ENCODE measurements around the gene RSPH4A. TPM values are rescaled to one million over a fixed set of nuclear protein-coding genes. Genes with fewer than 3 reads are reported as not detected.

RSPH4A gene
- total and polyA plus RNA-seq, 2 of the 8 experiments (the other 6 are each of a cell fraction or from before 2014, with no cell fraction given), result 0.38 to 0.52 TPM

- Histone ChIP-seq H3K79me2 (ENCODE audit: control insufficient read depth in 1 of 2, insufficient read depth in 2 of 2, low read length in 2 of 2) (peaks cover 10 to 52% of the 10 kb centered on the region in 2 experiments), H3K9ac (replicated peaks in 1 of 4; ENCODE audit: extremely low read depth in 1 of 4, low read depth in 3 of 4, low read length in 3 of 4) (peak overlapping the region in 2 of 4 experiments; percentile 59 to 73; a peak in 3 of 7 replicates), H3K4me2 (ENCODE audit: insufficient read depth in 1 of 2, low read depth in 2 of 2, low read length in 2 of 2) (peak overlapping the region; percentile 74 to 88), H4K20me1 (replicated peaks in 1 of 2; ENCODE audit: control insufficient read depth in 1 of 2, insufficient read depth in 2 of 2, low read length in 2 of 2) (no peaks in the 10 kb centered on the region), H3K18ac (ENCODE audit: extremely low read depth, low read length) (no peak overlapping the region), H2BK120ac (replicated peaks; ENCODE audit: low read depth, low read length) (no peak overlapping the region), H2BK20ac (ENCODE audit: low read length) (no peak overlapping the region), H2BK15ac (ENCODE audit: low read length) (no peak overlapping the region), H3K14ac (ENCODE audit: insufficient read length) (no peak overlapping the region), H4K8ac (ENCODE audit: extremely low read depth, insufficient read depth, low read length) (no peak overlapping the region), H3K79me1 (ENCODE audit: low read depth, low read length) (peaks cover 3% of the 10 kb centered on the region), H2BK12ac (ENCODE audit: low read depth, low read length) (no peak overlapping the region), H3K36me3 (ENCODE audit: control insufficient read depth in 2 of 4, insufficient read depth in 4 of 4, low read length in 3 of 4) (peaks cover 0 to 8% (median 0%) of the 10 kb centered on the region in 4 experiments; a peak in 2 of 8 replicates), H3K27me3 (replicated peaks in 1 of 4; ENCODE audit: control insufficient read depth in 3 of 4, extremely low read depth in 1 of 4, insufficient read depth in 3 of 4, low read length in 3 of 4) (no peaks in the 10 kb centered on the region), H4K5ac (ENCODE audit: insufficient read length, low read depth, low read length) (peak overlapping the region; percentile 6), H4K91ac (replicated peaks; ENCODE audit: insufficient read length, low read length) (no peak overlapping the region), H3K9me3 (ENCODE audit: insufficient read depth in 2 of 2, low read depth in 1 of 2, low read length in 1 of 2) (no peaks in the 10 kb centered on the region), H3K27ac (ENCODE audit: low read depth, low read length) (no peak overlapping the region), H3K4me1 (replicated peaks in 1 of 4; ENCODE audit: control insufficient read depth in 3 of 4, insufficient read depth in 4 of 4, low read length in 3 of 4) (peaks cover 0 to 2% (median 0%) of the 10 kb centered on the region in 4 experiments; a peak in 1 of 7 replicates), H2BK5ac (ENCODE audit: low read depth, low read length) (no peak overlapping the region), H3K4me3 (ENCODE audit: extremely low read depth in 1 of 4, insufficient read depth in 2 of 4, low read depth in 3 of 4, low read length in 4 of 4) (peak overlapping the region; percentile 81 to 93 (median 88)), H3K4ac (replicated peaks; ENCODE audit: insufficient read length, low read depth, low read length) (no peak overlapping the region), H2AFZ (ENCODE audit: low read length) (no peak overlapping the region; the same call in 1 of the 2 replicates), H3K23me2 (ENCODE audit: low read depth, low read length) (peaks cover 9% of the 10 kb centered on the region), H3K56ac (replicated peaks; ENCODE audit: insufficient read length, low read depth, low read length) (no peak overlapping the region), H3K23ac (ENCODE audit: insufficient read length) (no peak overlapping the region), H2AK5ac (ENCODE audit: low read depth, low read length) (no peak overlapping the region)
- POLR2A ChIA-PET (ENCODE audit: partially characterized antibody), result interaction anchor here (0.7 to 2.6 kb wide), 5 partner anchors 11 to 428 kb away, joined by 3 to 10 read pairs (median 3); partner anchors contain the start of genes RWDD1, TSPYL4 and ZUP1
- TF ChIP-seq BACH1 (IDR thresholded peaks at IDR 0.05; ENCODE audit: low read length), result no peak
- 0 out of 2 replicates have a peak, but pooled peaks have one; percentile 17 for TF ChIP-seq TBP (IDR thresholded peaks at IDR 0.05; ENCODE audit: low read depth, low read length)
- FAIRE-seq, result no peak
- 59% methylated on average over 5 of the region's 5 CpGs; no CpG with 5 or more reads in 1 of the 2 experiments for WGBS, 2 experiments (ENCODE audit: extremely low coverage in 1 of 2, insufficient coverage in 1 of 2, insufficient read length in 1 of 2, insufficient replicate concordance in 2 of 2, low coverage in 1 of 2, low lambda C conversion rate in 2 of 2, missing lambda C conversion rate in 1 of 2)
- no peak for DNase-seq (ENCODE audit: low read depth in 1 of 2, low spot score in 2 of 2)
- CTCF ChIA-PET (ENCODE audit: partially characterized antibody), result interaction anchor here (0.6 to 1.8 kb wide), 3 partner anchors 14 to 65 kb away, joined by 3 to 4 read pairs (median 3); partner anchors contain the start of gene ZUP1
Observed at GRCh38 chr6:116682334-116682712, 66.0 kb downstream of the RSPH4A start.

Other genes with a start within 250 kb of the RSPH4A start
- gene DSE, start 245.5 kb upstream of the RSPH4A start, total RNA-seq (2021; fragmentation: NEBNext Ultra II Directional; extraction: Animal tissue kit (Norgen Biotek cat#: 25700)), result 88.0 and 94.4 TPM in 2 replicates
- 32.5 and 41.8 TPM in 2 replicates for gene DSE, start 245.5 kb upstream of the RSPH4A start, polyA plus RNA-seq (2011; rRNA removed)
- gene CALHM6, start 155.1 kb upstream of the RSPH4A start, total RNA-seq (2021; fragmentation: NEBNext Ultra II Directional; extraction: Animal tissue kit (Norgen Biotek cat#: 25700)), result 0.93 and 1.1 TPM in 2 replicates
- gene CALHM6, start 155.1 kb upstream of the RSPH4A start, polyA plus RNA-seq (2011; rRNA removed), result 1.8 and 2.0 TPM in 2 replicates
- 0.09 and 0.17 TPM in 2 replicates for gene CALHM5, start 104.8 kb upstream of the RSPH4A start, total RNA-seq (2021; fragmentation: NEBNext Ultra II Directional; extraction: Animal tissue kit (Norgen Biotek cat#: 25700))
- gene CALHM5, start 104.8 kb upstream of the RSPH4A start, polyA plus RNA-seq (2011; rRNA removed), result 0.03 and 0.05 TPM in 2 replicates
- gene TRAPPC3L, start 70.8 kb upstream of the RSPH4A start, total RNA-seq (2021; fragmentation: NEBNext Ultra II Directional; extraction: Animal tissue kit (Norgen Biotek cat#: 25700)), result not detected in 2 replicates
- not detected in 2 replicates for gene TRAPPC3L, start 70.8 kb upstream of the RSPH4A start, polyA plus RNA-seq (2011; rRNA removed)
- not detected in 2 replicates for gene CALHM4, start 62.7 kb upstream of the RSPH4A start, total RNA-seq (2021; fragmentation: NEBNext Ultra II Directional; extraction: Animal tissue kit (Norgen Biotek cat#: 25700))
- not detected in 2 replicates for gene CALHM4, start 62.7 kb upstream of the RSPH4A start, polyA plus RNA-seq (2011; rRNA removed)
- gene RWDD1, start 45.0 kb upstream of the RSPH4A start, total RNA-seq (2021; fragmentation: NEBNext Ultra II Directional; extraction: Animal tissue kit (Norgen Biotek cat#: 25700)), result 35.2 and 36.8 TPM in 2 replicates
- gene RWDD1, start 45.0 kb upstream of the RSPH4A start, polyA plus RNA-seq (2011; rRNA removed), result 12.9 and 19.5 TPM in 2 replicates
- gene ZUP1, start 52.3 kb downstream of the RSPH4A start, total RNA-seq (2021; fragmentation: NEBNext Ultra II Directional; extraction: Animal tissue kit (Norgen Biotek cat#: 25700)), result 15.7 and 18.4 TPM in 2 replicates
- 2.2 and 4.7 TPM in 2 replicates for gene ZUP1, start 52.3 kb downstream of the RSPH4A start, polyA plus RNA-seq (2011; rRNA removed)
- gene KPNA5, start 64.7 kb downstream of the RSPH4A start, total RNA-seq (2021; fragmentation: NEBNext Ultra II Directional; extraction: Animal tissue kit (Norgen Biotek cat#: 25700)), result 9.7 and 11.7 TPM in 2 replicates
- 1.9 and 2.0 TPM in 2 replicates for gene KPNA5, start 64.7 kb downstream of the RSPH4A start, polyA plus RNA-seq (2011; rRNA removed)
- gene FAM162B, start 149.2 kb downstream of the RSPH4A start, total RNA-seq (2021; fragmentation: NEBNext Ultra II Directional; extraction: Animal tissue kit (Norgen Biotek cat#: 25700)), result 2.9 and 3.2 TPM in 2 replicates
- 1.6 and 2.6 TPM in 2 replicates for gene FAM162B, start 149.2 kb downstream of the RSPH4A start, polyA plus RNA-seq (2011; rRNA removed)
- 0.22 TPM in 1 of 2 replicates, not detected in the other for gene GPRC6A, start 212.6 kb downstream of the RSPH4A start, total RNA-seq (2021; fragmentation: NEBNext Ultra II Directional; extraction: Animal tissue kit (Norgen Biotek cat#: 25700))
- gene GPRC6A, start 212.6 kb downstream of the RSPH4A start, polyA plus RNA-seq (2011; rRNA removed), result 0.06 and 0.09 TPM in 2 replicates

Measured in H1 (cell line).